HCT116 (cell line): ENCODE measurements around the gene HPF1. TPM values are rescaled to one million over a fixed set of nuclear protein-coding genes. Genes with fewer than 3 reads are reported as not detected.

Experiments used
- ATAC-seq: fragments of 200-7000 bp; cut with Tn5 transposase; 2 replicates; pipeline ENCODE4 v1.9.1; 2020; ENCODE audit warnings: mild to moderate bottlenecking, moderate library complexity
- BruUV-seq: library from RNA; stranded (reverse); fragments of 400-500 nt; replicated peaks from 2 replicates; lab custom pipeline; 2021; lab: Mats Ljungman, UMichigan
- CTCF ChIA-PET: fragments of 300-600 bp; sonication (Branson Sonifier 250); formaldehyde crosslinking; loops from one replicate; lab custom pipeline; 2021; ENCODE audit warnings: antibody characterized with exemption; lab: Charles Lee
- POLR2A ChIA-PET: fragments of 300-600, 350-600 bp; sonication (Branson Sonifier 250); formaldehyde crosslinking; loops from one replicate; lab custom pipeline; 2021; ENCODE audit warnings: antibody characterized with exemption; lab: Charles Lee
- RAD21 ChIA-PET, 2 experiments: fragments of 300-600 bp; sonication (Branson Sonifier 250); formaldehyde crosslinking; loops; one replicate each; lab custom pipeline; 2023; ENCODE audit warnings: low total read pairs in 2 of 2; ENCODE audit not compliant: uncharacterized antibody in 2 of 2, unreplicated experiment in 2 of 2, low non-redundant PET in 1 of 2; lab: Charles Lee
- DNase-seq: peaks from one replicate; pipeline ENCODE4 v3.0.0-alpha.2; 2010; ENCODE audit warnings: low read depth, low spot score
- H2AFZ ChIP-seq: fragments of 200-600 bp; shearing (Covaris generic), sonication (generic); 2 replicates; pipeline ENCODE4 v1.6.1; 2017; ENCODE audit warnings: low read depth, mixed run types, mixed read lengths, antibody characterized with exemption, low read length; ENCODE audit not compliant: poor library complexity, severe bottlenecking
- H3K27ac ChIP-seq: 2 replicates; pipeline ENCODE4 v1.5.1; 2012; ENCODE audit warnings: low read depth, low read length
- H3K27me3 ChIP-seq: fragments of 200-600 bp; sonication (generic); 2 replicates; pipeline ENCODE4 v1.6.1; 2016; ENCODE audit warnings: mixed run types, low read length, mixed read lengths; ENCODE audit not compliant: insufficient read depth
- H3K36me3 ChIP-seq, 2 experiments: fragments of 200-500 bp in 1 of 2; fragments of 200-600 bp in 1 of 2; sonication (Bioruptor generic) in 1 of 2; sonication (generic) in 1 of 2; 2 replicates each; pipeline versions ENCODE4 v1.5.1 to v1.6.1; 2014 to 2016; ENCODE audit warnings: low read length in 2 of 2, inconsistent platforms in 1 of 2, mixed read lengths in 1 of 2, mixed run types in 1 of 2; ENCODE audit not compliant: insufficient read depth in 2 of 2, control insufficient read depth in 1 of 2
- H3K4me1 ChIP-seq, 2 experiments: fragments of 200-600 bp in 1 of 2; sonication (generic) in 1 of 2; 2 replicates each; pipeline versions ENCODE4 v1.5.1 to v1.6.1; 2012 to 2017; ENCODE audit warnings: low read length in 2 of 2, inconsistent platforms in 1 of 2, mild to moderate bottlenecking in 1 of 2, mixed read lengths in 1 of 2, mixed run types in 1 of 2, moderate library complexity in 1 of 2; ENCODE audit not compliant: insufficient read depth in 2 of 2, control insufficient read depth in 1 of 2
- H3K4me2 ChIP-seq: fragments of 200-600 bp; sonication (generic); 2 replicates; pipeline ENCODE4 v1.6.1; 2017; ENCODE audit warnings: mixed run types, low read length, mixed read lengths
- H3K4me3 ChIP-seq, 2 experiments: fragments of 200-600 bp in 1 of 2; sonication (generic) in 1 of 2; replicated peaks in 1 of 2; 2 replicates each; pipeline ENCODE4 v1.5.1; 2011 to 2016; ENCODE audit warnings: low read length in 2 of 2, control low read depth in 1 of 2, low read depth in 1 of 2, mild to moderate bottlenecking in 1 of 2, mixed read lengths in 1 of 2, mixed run types in 1 of 2
- H3K79me2 ChIP-seq: fragments of 200-600 bp; sonication (generic); 2 replicates; pipeline ENCODE4 v1.6.1; 2017; ENCODE audit warnings: mild to moderate bottlenecking, mixed run types, low read length, moderate library complexity, mixed read lengths; ENCODE audit not compliant: insufficient read depth
- H3K9ac ChIP-seq: fragments of 200-600 bp; sonication (generic); 2 replicates; pipeline ENCODE4 v1.6.1; 2016; ENCODE audit warnings: low read length, mixed read lengths
- H3K9me2 ChIP-seq: fragments of 200-600 bp; sonication (generic), shearing (Covaris generic); 2 replicates; pipeline ENCODE4 v1.6.1; 2017; ENCODE audit warnings: mixed run types, mild to moderate bottlenecking, moderate library complexity; ENCODE audit not compliant: insufficient read depth
- H3K9me3 ChIP-seq, 2 experiments: fragments of 200-500 bp in 1 of 2; fragments of 200-600 bp in 1 of 2; sonication (Bioruptor generic) in 1 of 2; sonication (generic) in 1 of 2; 2 replicates each; pipeline ENCODE4 v1.6.1; 2014 to 2017; ENCODE audit warnings: low read length in 2 of 2, mixed read lengths in 2 of 2, inconsistent platforms in 1 of 2, low read depth in 1 of 2, mild to moderate bottlenecking in 1 of 2, mixed run types in 1 of 2, moderate library complexity in 1 of 2; ENCODE audit not compliant: control insufficient read depth in 1 of 2, insufficient read depth in 1 of 2
- H4K20me1 ChIP-seq: fragments of 200-600 bp; sonication (generic), shearing (Covaris generic); 2 replicates; pipeline ENCODE4 v1.6.1; 2017; ENCODE audit warnings: mixed run types, mild to moderate bottlenecking, moderate library complexity; ENCODE audit not compliant: insufficient read depth
- CEBPB ChIP-seq: IDR thresholded peaks from 2 replicates; pipeline ENCODE4 v1.6.1; 2012; ENCODE audit warnings: low read depth
- CTCF ChIP-seq, 3 experiments: fragments of 200-600 bp in 1 of 3; sonication (generic) in 1 of 3; IDR thresholded peaks in 2 of 3; conservative IDR thresholded peaks in 1 of 3; 2 replicates each; pipeline ENCODE4 v1.5.1; 2012 to 2017; ENCODE audit warnings: low read depth in 2 of 3, low read length in 2 of 3, antibody characterized with exemption in 1 of 3, borderline replicate concordance in 1 of 3, control low read depth in 1 of 3, mild to moderate bottlenecking in 1 of 3, mixed read lengths in 1 of 3, mixed run types in 1 of 3, moderate library complexity in 1 of 3; ENCODE audit not compliant: insufficient read depth in 1 of 3
- EGR1 ChIP-seq: IDR thresholded peaks from 2 replicates; pipeline ENCODE4 v1.6.1; 2012; ENCODE audit warnings: low read depth
- ELF1 ChIP-seq: IDR thresholded peaks from 2 replicates; pipeline ENCODE4 v1.6.1; 2012; ENCODE audit warnings: low read depth, borderline replicate concordance
- JUND ChIP-seq: IDR thresholded peaks from 2 replicates; pipeline ENCODE4 v1.6.1; 2012
- RAD21 ChIP-seq: IDR thresholded peaks from 2 replicates; pipeline ENCODE4 v1.6.1; 2012; ENCODE audit warnings: low read depth, mild to moderate bottlenecking
- SIN3A ChIP-seq: IDR thresholded peaks from 2 replicates; pipeline ENCODE4 v1.6.1; 2012; ENCODE audit warnings: low read depth
- TCF7L2 ChIP-seq: IDR thresholded peaks from 2 replicates; pipeline ENCODE4 v1.7.0; 2011; ENCODE audit warnings: borderline replicate concordance, inconsistent platforms; ENCODE audit not compliant: insufficient read depth, insufficient read length; ENCODE audit errors: extremely low read depth
- YY1 ChIP-seq: IDR thresholded peaks from 2 replicates; pipeline ENCODE4 v1.6.1; 2011; ENCODE audit warnings: low read length, low read depth, moderate library complexity, mild to moderate bottlenecking; ENCODE audit not compliant: insufficient replicate concordance; ENCODE audit errors: extremely low read depth
- ZFX ChIP-seq: fragments of 450-650 bp; IDR thresholded peaks from 2 replicates; pipeline ENCODE4 v1.6.1; 2017
- ZNF274 ChIP-seq: fragments of 200-500 bp; sonication (Bioruptor generic); IDR thresholded peaks from 2 replicates; pipeline ENCODE4 v1.6.1; 2014; ENCODE audit warnings: mild to moderate bottlenecking, low read depth, low read length, inconsistent platforms
- intact Hi-C: fragments of 100-400 bp; cut with micrococcal nuclease; formaldehyde crosslinking; loops from 2 replicates; pipeline ENCODE4 v1.10.0; 2022
- total RNA-seq: library from RNA; stranded (reverse); gene quantifications from one replicate; pipeline ENCODE4 v1.2.1, GENCODE V29; 2021; ENCODE audit not compliant: unreplicated experiment

Gene HPF1
- total RNA-seq, 1 experiment from 2014 or later: 32.6 TPM

GRCh38 chr4:169803413-169803812 is 45.7 kb upstream of the HPF1 start (continued):
- TF ChIP-seq ZNF274 (no peak), EGR1 (no peak), JUND (no peak), RAD21 (no peak), ZFX (no peak), CTCF (IDR thresholded peaks at IDR 0.05 in 2 of 3, conservative IDR thresholded peaks at IDR 0.05 in 1 of 3; ENCODE audit: borderline replicate concordance in 1 of 3, insufficient read depth in 1 of 3, low read depth in 2 of 3, low read length in 2 of 3) (no peak), YY1 (no peak), TCF7L2 (no peak), SIN3A (no peak)

GRCh38 chr4:169802873-169803272 is 45.1 kb upstream of the HPF1 start:
- no peak for TF ChIP-seq CEBPB
- TF ChIP-seq CTCF (IDR thresholded peaks at IDR 0.05 in 2 of 3, conservative IDR thresholded peaks at IDR 0.05 in 1 of 3; ENCODE audit: borderline replicate concordance in 1 of 3, insufficient read depth in 1 of 3, low read depth in 2 of 3, low read length in 2 of 3): no peak
- no peak for TF ChIP-seq ELF1
- intact Hi-C loops: no loop called here
- Histone ChIP-seq H3K9ac (no peak overlapping the region), H2AFZ (no peak overlapping the region), H4K20me1 (no peaks in the 10 kb centered on the region), H3K36me3 (no peaks in the 10 kb centered on the region), H3K4me1 (no peaks in the 10 kb centered on the region), H3K9me3 (0 out of 4 replicates have a peak, but pooled peaks cover 0 to 3% of the 10 kb centered on the region in 2 experiments), H3K9me2 (no peaks in the 10 kb centered on the region), H3K4me2 (no peak overlapping the region), H3K4me3 (no peak overlapping the region), H3K27me3 (no peaks in the 10 kb centered on the region), H3K79me2 (no peaks in the 10 kb centered on the region), H3K27ac (no peak overlapping the region)
- CTCF ChIA-PET: interaction anchor here (1.1 kb wide), 1 partner anchor 11 kb away, joined by 3 read pairs; no protein-coding TSS in a partner anchor
- no TSS peak for BruUV-seq
- RAD21 ChIA-PET: no interaction called here
- no peak for ATAC-seq
- POLR2A ChIA-PET: no interaction called here
- no peak for DNase-seq
